Kidney (tissue), 14 donors: ENCODE data around the gene HEMGN. TPM values are rescaled to one million over a fixed set of nuclear protein-coding genes. Genes with fewer than 3 reads are reported as not detected.
"Not testable (repeated sequence)": the region's sequence is repeated elsewhere in the genome, so short reads cannot be mapped to it uniquely, and the experiment has no call there.

ENCODE experiments used
- DNase-seq, 5 donors: peaks; one replicate each; pipeline ENCODE4 v3.0.0-alpha.2; 2013 to 2020
- FAIRE-seq: peaks from 2 replicates; lab custom pipeline; 2012; peaks lifted over from hg19 to GRCh38; lab: Jason Lieb, UNC
- H3K27ac ChIP-seq, 2 donors: one replicate each; pipeline ENCODE4 v1.7.0; 2013; ENCODE audit warnings: low read depth in 2 of 2, low read length in 2 of 2, inconsistent platforms in 1 of 2
- H3K27me3 ChIP-seq: one replicate; pipeline ENCODE4 v1.7.1; 2013; ENCODE audit warnings: low read length, inconsistent platforms; ENCODE audit not compliant: control insufficient read depth, insufficient read depth
- H3K36me3 ChIP-seq, 3 donors: one replicate each; pipeline versions ENCODE4 v1.7.0 to v1.7.1; 2013; ENCODE audit warnings: low read length in 3 of 3, control low read depth in 1 of 3, inconsistent platforms in 1 of 3; ENCODE audit not compliant: insufficient read depth in 3 of 3, control insufficient read depth in 2 of 3
- H3K4me1 ChIP-seq, 3 donors: one replicate each; pipeline versions ENCODE4 v1.7.0 to v1.7.1; 2013; ENCODE audit warnings: low read length in 3 of 3, inconsistent platforms in 1 of 3, low read depth in 1 of 3; ENCODE audit not compliant: control insufficient read depth in 2 of 3, insufficient read depth in 2 of 3
- H3K4me3 ChIP-seq, 3 donors: one replicate each; pipeline versions ENCODE4 v1.7.0 to v1.8.1; 2013; ENCODE audit warnings: low read length in 3 of 3, control low read depth in 1 of 3, inconsistent platforms in 1 of 3
- H3K9ac ChIP-seq, 3 donors: one replicate each; pipeline versions ENCODE4 v1.7.0 to v1.7.1; 2013; ENCODE audit warnings: low read length in 3 of 3, control low read depth in 1 of 3, inconsistent platforms in 1 of 3
- H3K9me3 ChIP-seq, 3 donors: one replicate each; pipeline versions ENCODE4 v1.7.0 to v1.7.1; 2013; ENCODE audit warnings: low read length in 3 of 3, control low read depth in 1 of 3, inconsistent platforms in 1 of 3; ENCODE audit not compliant: control insufficient read depth in 2 of 3, insufficient read depth in 1 of 3
- intact Hi-C: fragments of 100-400 bp; cut with DNase I; formaldehyde crosslinking; loops from one replicate; pipeline ENCODE4 v1.11.1; 2022
- polyA plus RNA-seq: library from polyadenylated mRNA; stranded (reverse); fragments of 350-450 nt; fragmentation: Illumina TruSeq; extraction: RNeasy Lipid Tissue Mini Kit (QIAGEN cat#74804); gene quantifications from one replicate; pipeline ENCODE4 v1.2.3, GENCODE V29; 2014; ENCODE audit warnings: low read depth, low replicate concordance; ENCODE audit not compliant: insufficient read depth
- total RNA-seq: library from RNA; stranded (reverse); fragmentation: NEBNext Ultra II Directional; extraction: Animal tissue kit (Norgen Biotek cat#: 25700); gene quantifications from one replicate; pipeline ENCODE4 v1.2.1, GENCODE V29; 2021
- TF ChIP-seq, protein P1 (sequence below): IDR thresholded peaks from 3 replicates; pipeline ENCODE4 v1.5.1; 2012; ENCODE audit warnings: mild to moderate bottlenecking, moderate library complexity, borderline replicate concordance; ENCODE audit not compliant: insufficient read depth; ENCODE audit errors: extremely low read depth
- donor health status: control.
- donor health status: control.
- donor health status: control.
- donor health status: control.
- donor health status: control.
- donor health status: DM: yes; HTN: yes; CAD: no.
- donor health status: Normal renal cell carcinoma (clear cell type).

The HEMGN gene
- total and polyA plus RNA-seq, 2 donors from 2014 or later = 0.16 TPM; not detected in 1

- H3K4me3 ChIP-seq = no peak overlapping the region
- H3K36me3 ChIP-seq = no peaks in the 10 kb centered on the region
- H3K27ac ChIP-seq = no peak overlapping the region
- intact Hi-C loops = no loop called here
- H3K9me3 ChIP-seq = no peaks in the 10 kb centered on the region
- H3K27me3 ChIP-seq = no peaks in the 10 kb centered on the region
- DNase-seq = no peak
- TF ChIP-seq, protein P1, sequence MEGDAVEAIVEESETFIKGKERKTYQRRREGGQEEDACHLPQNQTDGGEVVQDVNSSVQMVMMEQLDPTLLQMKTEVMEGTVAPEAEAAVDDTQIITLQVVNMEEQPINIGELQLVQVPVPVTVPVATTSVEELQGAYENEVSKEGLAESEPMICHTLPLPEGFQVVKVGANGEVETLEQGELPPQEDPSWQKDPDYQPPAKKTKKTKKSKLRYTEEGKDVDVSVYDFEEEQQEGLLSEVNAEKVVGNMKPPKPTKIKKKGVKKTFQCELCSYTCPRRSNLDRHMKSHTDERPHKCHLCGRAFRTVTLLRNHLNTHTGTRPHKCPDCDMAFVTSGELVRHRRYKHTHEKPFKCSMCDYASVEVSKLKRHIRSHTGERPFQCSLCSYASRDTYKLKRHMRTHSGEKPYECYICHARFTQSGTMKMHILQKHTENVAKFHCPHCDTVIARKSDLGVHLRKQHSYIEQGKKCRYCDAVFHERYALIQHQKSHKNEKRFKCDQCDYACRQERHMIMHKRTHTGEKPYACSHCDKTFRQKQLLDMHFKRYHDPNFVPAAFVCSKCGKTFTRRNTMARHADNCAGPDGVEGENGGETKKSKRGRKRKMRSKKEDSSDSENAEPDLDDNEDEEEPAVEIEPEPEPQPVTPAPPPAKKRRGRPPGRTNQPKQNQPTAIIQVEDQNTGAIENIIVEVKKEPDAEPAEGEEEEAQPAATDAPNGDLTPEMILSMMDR = no peak
- no peak for FAIRE-seq
- H3K4me1 ChIP-seq = no peaks in the 10 kb centered on the region
- H3K9ac ChIP-seq = no peak overlapping the region
These were observed 18.4 kb upstream of the HEMGN start for GRCh38 chr9:97956331-97956730.

- no peaks in the 10 kb centered on the region for H3K4me1 ChIP-seq
- FAIRE-seq (no peak), DNase-seq (peak in 4 of 5 donors; percentile 19 to 50 (median 35))
- H3K9ac ChIP-seq = no peak overlapping the region
- intact Hi-C loops = no loop called here
- H3K27me3 ChIP-seq = no peaks in the 10 kb centered on the region
- H3K4me3 ChIP-seq = no peak overlapping the region
- H3K36me3 ChIP-seq = no peaks in the 10 kb centered on the region
- no peak overlapping the region for H3K27ac ChIP-seq
- TF ChIP-seq, protein P1 = peak; percentile 59
- H3K9me3 ChIP-seq = no peaks in the 10 kb centered on the region
These were observed 16.6 kb upstream of the HEMGN start for GRCh38 chr9:97954550-97954989.

GRCh38 chr9:97950873-97951272 is 12.9 kb upstream of the HEMGN start:
- H3K9me3 ChIP-seq, H3K27me3 ChIP-seq, intact Hi-C loops, H3K4me1 ChIP-seq, DNase-seq, H3K36me3 ChIP-seq, H3K9ac ChIP-seq, FAIRE-seq, H3K27ac ChIP-seq, H3K4me3 ChIP-seq: not testable (repeated sequence)

GRCh38 chr9:97947094-97947493 is 9.1 kb upstream of the HEMGN start:
- H3K4me3 ChIP-seq, H3K4me1 ChIP-seq, H3K27me3 ChIP-seq, H3K9me3 ChIP-seq, H3K36me3 ChIP-seq, DNase-seq, H3K27ac ChIP-seq, H3K9ac ChIP-seq, intact Hi-C loops, FAIRE-seq: not testable (repeated sequence)

GRCh38 chr9:97945470-97945869 is 7.5 kb upstream of the HEMGN start:
- H3K27me3 ChIP-seq, H3K4me3 ChIP-seq, H3K27ac ChIP-seq, intact Hi-C loops, H3K36me3 ChIP-seq, DNase-seq, FAIRE-seq, H3K9ac ChIP-seq, H3K4me1 ChIP-seq, H3K9me3 ChIP-seq: not testable (repeated sequence)
